HG03439 (cell line): ENCODE data around the gene ZNF827.

Source experiments
- ATAC-seq: cut with Tn5 transposase; IDR thresholded peaks from one replicate; pipeline ENCODE4 v1.9.1; 2021; ENCODE audit warnings: mild to moderate bottlenecking, moderate library complexity; ENCODE audit not compliant: unreplicated experiment

Gene ZNF827

GRCh38 chr4:145868637-145869409 is 69.8 kb downstream of the ZNF827 start:
- peak; percentile 77 for ATAC-seq

DNA sequence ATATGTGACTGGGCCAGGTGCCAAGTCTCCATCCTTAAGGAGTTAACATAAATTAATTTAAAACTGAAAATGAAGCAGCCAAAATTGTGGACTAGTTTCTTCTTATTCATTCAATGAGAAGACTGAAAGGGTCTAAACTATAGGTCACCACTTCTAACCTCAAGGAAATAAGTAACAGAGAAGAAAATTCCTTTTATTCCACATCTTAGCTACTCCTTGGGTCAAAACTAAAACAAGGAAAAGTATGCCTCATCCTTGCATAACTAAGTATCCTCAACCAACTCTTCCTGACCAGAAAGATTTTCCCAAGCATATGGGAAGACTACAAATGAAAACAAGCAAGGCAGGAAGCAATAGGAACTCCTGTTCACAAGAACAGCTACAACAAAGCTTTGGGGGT is 71.2 kb downstream of the ZNF827 start:
- no peak for ATAC-seq

DNA sequence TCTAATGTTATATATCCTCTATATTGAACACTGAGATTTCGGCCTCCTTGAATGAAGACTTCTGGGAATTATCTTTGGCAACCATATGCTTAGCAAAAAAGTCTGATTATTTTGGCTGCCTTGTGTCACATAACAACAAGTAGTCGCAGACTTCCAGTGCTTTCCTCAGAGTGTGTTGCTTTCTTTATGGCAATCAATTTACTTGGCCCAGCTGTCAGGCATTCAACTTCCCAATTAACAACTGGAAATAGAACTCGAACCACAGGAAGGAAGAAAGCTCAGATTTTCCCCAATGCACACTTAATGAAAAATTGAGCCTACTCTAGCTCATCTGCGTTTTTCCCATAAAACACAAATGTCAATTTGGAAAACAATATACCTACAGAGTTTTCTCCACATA is 71.6 kb downstream of the ZNF827 start:
- ATAC-seq, result no peak

DNA sequence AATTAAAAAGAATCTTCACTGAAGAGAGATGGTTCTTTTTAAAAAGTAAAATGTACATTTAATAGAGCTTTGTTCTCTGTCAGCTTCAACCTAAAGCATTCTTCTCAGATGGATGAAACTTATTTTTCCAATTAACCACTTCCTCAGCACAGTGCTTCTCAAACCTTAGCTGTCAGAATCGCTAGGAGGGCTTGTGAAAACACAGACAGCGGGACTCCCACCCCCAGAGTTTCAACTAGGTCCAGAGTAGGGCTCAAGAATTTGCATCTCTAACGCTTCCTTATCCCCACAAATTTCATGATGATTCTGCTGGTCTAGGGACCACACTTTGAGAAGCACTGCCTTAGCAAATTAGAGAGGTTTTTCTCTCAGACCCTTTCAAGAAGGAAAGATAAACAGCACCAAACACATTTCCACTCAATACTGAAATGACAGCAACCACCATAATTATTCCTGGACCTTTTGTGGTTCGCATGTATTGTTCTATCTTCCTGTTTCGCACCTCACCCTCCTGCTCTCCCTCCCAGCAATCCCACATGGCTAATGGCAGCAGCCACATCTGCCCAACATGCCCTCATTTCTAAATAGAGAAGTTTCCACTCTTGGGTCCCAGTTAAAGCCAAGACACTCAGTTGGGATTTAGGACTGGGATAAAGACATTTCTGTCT is 73.2 kb downstream of the ZNF827 start:
- no peak for ATAC-seq

DNA sequence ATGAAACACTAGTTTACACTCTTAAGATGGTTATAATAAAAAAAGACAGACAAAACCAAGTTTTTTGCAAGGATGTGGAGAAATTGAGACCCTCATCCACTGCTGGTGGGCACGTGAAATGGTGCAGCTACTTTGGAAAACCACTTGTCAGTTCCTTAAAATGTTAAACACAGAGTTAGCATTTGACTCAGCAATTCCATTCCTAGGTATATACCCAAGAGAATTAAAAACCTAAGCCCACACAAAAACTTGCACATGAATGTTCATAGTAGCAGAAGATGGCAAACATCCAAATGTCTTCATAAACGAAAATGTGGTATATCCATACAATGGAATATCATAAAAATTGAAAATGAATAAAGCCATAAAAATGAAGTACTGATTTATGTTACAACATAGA is 75.4 kb downstream of the ZNF827 start:
- no peak for ATAC-seq

DNA sequence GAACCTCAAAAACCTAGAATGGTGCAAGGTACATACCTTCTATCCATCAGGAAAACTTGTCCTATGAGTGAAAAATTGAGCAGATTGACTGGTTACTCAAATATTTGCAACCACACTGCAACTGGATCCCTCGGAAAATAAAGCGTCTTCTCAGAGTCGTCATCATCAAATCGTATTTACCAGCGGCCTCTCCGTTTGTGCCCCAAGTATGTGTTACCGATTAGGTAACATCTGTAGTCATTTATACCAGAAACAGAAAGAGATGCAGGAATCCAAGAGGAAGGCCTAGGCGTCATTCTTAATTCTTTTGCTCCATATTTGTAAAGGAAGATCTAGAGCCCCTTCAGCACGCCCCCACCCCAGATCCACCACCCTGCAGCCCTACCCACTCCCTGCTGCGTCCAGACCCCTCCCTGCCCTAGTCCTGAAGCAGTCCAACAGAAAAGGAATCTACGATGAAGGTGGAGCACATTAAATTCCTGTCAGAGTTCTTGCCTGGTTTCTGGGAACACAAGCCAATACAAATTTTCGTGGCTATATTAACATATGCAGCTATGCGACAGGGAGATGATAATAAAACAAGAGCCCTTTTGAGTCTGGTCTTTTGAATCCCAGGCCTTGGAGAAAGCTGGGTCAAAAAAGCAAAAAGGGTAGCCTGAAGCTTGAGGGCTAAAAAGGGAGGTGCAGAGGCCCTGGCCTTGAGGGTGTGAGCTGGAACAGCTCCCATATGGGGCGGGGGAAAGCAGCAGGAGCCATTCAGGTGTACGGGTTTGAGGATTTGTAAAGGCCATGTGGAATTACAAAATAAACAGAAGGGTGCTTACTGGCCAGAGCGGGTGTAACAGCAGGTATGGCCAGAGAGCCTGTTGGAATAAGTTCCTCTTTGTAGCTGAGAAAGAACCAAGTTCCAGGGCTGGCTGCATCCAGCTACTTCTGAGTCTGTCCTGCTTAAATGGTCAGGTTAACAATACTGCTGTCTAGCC is 77.0 kb downstream of the ZNF827 start:
- no peak for ATAC-seq

GRCh38 chr4:145860897-145861296 is 77.7 kb downstream of the ZNF827 start:
- ATAC-seq, result no peak

- ATAC-seq, result no peak
Observed at GRCh38 chr4:145860446-145860845, 78.2 kb downstream of the ZNF827 start.

- ATAC-seq, result no peak
Observed at GRCh38 chr4:145859926-145860325, 78.7 kb downstream of the ZNF827 start.

DNA sequence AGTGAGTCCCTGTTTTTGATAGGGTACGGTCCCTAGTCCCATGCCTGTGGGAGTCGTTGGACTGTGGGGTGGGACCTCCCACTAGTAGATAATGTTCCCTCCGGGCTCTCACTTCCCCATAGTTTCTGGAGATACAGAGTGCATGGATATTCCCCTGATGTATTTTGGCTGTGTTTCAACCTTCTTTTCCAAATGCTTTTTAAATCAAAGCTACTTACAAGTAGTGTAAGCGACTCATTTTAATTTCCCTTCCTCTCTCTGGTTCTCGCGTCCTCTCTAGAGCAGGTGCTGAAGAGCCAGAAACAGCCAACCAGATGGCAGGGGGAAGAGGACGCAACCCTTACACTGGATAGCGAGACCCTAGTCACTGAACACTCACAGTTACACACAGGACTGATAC is 79.2 kb downstream of the ZNF827 start:
- no peak for ATAC-seq

- no peak for ATAC-seq
Observed at GRCh38 chr4:145852256-145852839, 86.3 kb downstream of the ZNF827 start.

- no peak for ATAC-seq
Observed at GRCh38 chr4:145851511-145852201, 87.0 kb downstream of the ZNF827 start.

- ATAC-seq, result no peak
Observed at GRCh38 chr4:145847764-145848163, 90.9 kb downstream of the ZNF827 start.

GRCh38 chr4:145845118-145845517 is 93.5 kb downstream of the ZNF827 start:
- ATAC-seq, result no peak

- no peak for ATAC-seq
Observed at GRCh38 chr4:145843639-145844038, 95.0 kb downstream of the ZNF827 start.

- no peak for ATAC-seq
Observed at GRCh38 chr4:145843148-145843547, 95.5 kb downstream of the ZNF827 start.

DNA sequence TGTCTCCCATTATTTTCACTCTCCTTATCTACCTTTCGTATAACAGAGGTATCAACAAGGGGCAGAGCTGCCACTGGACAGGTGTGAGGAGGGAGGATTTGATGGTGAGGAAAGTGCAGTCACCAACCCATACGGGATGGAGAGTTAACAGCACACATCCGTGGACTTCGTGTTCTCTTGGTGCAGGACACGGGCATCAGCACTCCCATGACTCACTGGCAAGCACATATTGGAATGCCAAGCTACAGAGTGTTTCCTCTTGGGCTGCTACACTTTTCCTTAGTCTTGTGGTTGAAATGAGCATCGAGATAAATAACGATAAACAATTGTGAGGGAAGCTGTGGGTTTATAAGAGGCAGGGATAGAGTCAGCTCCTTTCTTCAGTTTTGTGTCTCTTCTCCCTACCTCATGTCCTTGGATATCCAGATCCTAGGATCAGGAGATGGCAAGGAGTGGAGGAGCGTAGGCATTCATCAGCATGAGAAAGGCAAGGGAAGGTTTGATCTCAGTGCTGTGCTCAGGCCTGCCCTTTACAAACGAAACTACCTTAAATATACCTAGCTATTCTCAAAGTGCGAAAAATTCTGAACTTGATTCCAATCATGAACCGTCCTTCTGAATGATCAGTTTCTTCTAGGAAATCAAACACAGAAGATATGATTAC is 96.3 kb downstream of the ZNF827 start:
- no peak for ATAC-seq

DNA sequence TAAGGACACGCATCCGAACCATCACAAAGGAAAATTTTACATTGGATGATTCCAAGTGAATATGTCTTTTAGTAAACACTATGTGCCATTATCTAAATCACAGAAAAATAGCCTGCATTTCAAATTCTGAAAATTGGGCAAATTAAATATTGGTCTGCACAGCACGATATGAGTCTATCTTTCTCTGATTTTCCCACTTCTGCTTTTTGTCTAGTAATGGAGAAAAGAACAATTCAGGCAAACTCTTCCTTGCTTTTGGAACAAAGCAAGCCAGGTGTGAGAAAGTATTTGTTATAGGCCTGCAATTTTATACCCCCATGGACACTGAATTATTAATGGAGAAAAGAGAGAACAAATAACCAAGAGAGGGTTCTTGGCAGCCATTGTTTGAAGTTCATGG is 97.8 kb downstream of the ZNF827 start:
- no peak for ATAC-seq

GRCh38 chr4:145840162-145840768 is 98.4 kb downstream of the ZNF827 start:
- ATAC-seq, result peak; percentile 82
